D721Med (cell line): ENCODE results near the gene NBAS.

Experiments used
- DNase-seq: peaks from one replicate; pipeline ENCODE4 v3.0.0; 2011; ENCODE audit warnings: low spot score; ENCODE audit not compliant: insufficient read length
- FAIRE-seq: peaks from 2 replicates; lab custom pipeline; 2011; peaks lifted over from hg19 to GRCh38; lab: Jason Lieb, UNC
- TF ChIP-seq, protein P1 (sequence below): IDR thresholded peaks from 2 replicates; pipeline ENCODE4 v1.5.1; 2012; ENCODE audit warnings: mild to moderate bottlenecking, control low read depth; ENCODE audit not compliant: insufficient read depth; ENCODE audit errors: missing control alignments

Gene NBAS

DNA sequence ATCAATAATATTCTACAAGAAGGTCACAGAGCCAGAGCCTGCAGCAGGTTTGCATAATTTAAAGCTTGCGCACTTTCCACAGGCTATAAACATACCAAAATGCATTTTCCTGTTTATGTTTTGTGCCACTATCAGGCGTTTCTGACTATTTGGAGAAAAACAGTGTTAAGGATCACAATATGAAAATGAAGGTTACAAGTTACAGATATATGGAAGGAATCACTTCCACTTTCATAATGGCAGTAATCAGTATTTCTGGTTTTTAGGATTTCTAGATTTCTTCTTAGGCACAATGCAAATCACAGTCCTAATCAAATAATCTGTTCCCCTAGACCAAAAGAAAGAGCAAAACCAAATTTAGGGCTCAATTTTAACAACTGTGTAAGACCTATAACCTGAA, 279.5 kb downstream of the NBAS start:
- DNase-seq, result no peak
- FAIRE-seq, result no peak
- TF ChIP-seq, protein P1, sequence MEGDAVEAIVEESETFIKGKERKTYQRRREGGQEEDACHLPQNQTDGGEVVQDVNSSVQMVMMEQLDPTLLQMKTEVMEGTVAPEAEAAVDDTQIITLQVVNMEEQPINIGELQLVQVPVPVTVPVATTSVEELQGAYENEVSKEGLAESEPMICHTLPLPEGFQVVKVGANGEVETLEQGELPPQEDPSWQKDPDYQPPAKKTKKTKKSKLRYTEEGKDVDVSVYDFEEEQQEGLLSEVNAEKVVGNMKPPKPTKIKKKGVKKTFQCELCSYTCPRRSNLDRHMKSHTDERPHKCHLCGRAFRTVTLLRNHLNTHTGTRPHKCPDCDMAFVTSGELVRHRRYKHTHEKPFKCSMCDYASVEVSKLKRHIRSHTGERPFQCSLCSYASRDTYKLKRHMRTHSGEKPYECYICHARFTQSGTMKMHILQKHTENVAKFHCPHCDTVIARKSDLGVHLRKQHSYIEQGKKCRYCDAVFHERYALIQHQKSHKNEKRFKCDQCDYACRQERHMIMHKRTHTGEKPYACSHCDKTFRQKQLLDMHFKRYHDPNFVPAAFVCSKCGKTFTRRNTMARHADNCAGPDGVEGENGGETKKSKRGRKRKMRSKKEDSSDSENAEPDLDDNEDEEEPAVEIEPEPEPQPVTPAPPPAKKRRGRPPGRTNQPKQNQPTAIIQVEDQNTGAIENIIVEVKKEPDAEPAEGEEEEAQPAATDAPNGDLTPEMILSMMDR, result no peak

DNA sequence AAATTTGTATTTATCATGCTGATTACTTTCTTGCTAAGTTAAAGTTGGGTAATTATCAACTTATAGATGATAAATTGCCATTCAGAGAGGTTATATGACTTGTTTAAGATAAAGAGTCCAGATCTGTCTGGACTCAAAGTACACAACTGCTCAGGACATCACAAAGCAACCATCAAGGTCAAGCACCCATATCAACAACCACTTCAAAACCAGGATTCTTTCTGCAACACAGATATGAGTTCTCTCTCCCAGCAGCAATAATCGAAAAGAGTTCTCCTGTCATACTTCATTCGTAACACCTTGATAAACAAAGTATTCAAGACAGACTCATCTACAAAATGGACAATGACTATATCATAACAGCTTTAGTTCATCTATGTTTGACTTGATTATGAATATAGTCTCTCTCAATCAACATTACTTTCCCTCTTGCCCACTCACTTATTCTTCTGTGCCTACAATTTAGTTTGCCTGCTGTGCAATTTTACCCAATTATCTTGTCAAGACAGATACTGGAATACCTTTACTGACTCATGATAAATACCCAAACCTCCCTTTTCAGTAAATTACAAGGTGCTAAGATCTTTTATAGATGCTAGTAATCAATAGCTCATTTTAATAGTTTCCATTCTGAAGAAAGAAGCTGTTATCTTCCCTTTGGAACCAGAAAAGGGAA, 281.8 kb downstream of the NBAS start:
- TF ChIP-seq, protein P1, result no peak
- no peak for DNase-seq

DNA sequence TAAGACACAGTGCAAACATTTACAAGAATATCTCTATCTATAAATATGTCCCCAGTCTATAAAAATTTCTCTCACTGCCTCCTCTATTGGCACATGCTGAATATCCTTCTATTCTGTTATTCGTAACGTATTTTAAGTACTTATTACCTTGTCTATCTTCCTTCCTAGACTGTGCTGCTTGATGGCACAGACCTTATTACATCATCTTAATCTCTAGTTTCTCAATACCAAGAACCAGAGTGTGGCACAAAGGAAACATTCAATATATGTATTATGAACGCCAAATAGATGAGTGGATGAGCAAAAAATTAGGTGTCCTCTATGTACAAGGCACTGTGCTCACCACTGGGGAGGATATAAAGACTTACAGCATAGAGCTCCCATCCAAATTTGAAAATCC, 282.8 kb downstream of the NBAS start:
- DNase-seq (no peak), FAIRE-seq (no peak)
- TF ChIP-seq, protein P1, result no peak

More for the DNA sequence above, 281.8 kb downstream of the NBAS start:
- no peak for FAIRE-seq

DNA sequence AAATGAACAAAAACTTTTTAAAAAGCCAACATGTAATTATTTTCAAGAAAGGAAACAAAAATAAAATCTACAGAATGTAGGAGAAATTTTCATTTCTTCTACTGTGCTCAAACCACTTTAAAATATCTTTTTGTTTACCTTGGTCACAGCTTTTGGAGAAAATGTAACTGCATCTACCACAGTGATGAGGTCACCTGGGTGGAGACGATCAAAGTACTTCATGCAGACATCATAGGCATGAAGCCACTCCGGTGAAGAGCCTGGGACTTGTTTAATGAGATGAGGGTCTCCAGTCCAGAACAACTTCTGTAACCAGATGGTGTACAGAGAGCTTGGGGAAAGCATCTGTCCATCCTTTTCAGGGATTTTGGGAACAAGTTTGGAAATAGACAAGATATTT, 285.8 kb downstream of the NBAS start:
- TF ChIP-seq, protein P1, result no peak
- FAIRE-seq (no peak), DNase-seq (no peak)

DNA sequence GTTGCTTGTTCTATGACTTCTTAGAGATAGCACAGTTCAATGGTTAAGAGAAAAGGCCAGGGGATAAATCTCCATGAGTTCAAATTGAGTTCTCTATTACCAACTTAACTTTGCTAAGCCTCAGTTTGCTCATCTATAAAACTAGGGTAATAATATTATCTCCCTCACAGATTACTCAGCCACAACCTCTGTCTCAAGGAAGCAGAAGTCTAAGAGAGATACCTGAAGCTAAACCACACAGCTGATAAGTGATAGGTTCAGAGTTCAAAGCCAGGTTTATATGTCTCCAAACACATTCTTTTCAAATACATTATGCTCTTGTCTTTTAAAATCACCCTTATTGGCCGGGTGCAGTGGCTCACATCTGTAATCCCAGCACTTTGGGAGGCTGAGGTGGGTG, 287.7 kb downstream of the NBAS start:
- DNase-seq, result no peak
- FAIRE-seq, result no peak
- TF ChIP-seq, protein P1, result no peak

DNA sequence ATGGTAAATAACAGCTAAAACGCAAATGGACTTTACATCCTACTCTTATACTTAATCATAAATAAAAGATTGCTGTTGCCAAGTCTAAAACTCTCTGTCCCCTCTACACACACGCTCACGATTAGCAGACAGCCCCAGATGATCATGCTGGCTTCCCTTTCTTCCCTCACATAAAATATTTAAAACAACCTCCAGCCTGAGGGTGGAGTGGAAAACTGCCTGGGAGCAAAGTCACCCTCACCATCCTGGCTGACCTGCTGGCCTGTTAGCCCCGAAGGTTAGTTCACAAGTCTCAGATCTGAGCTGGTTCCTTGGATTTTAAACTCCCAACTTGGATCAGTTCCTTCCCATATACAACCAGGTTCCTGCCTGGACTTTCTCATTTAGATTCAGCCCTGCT, 288.2 kb downstream of the NBAS start:
- DNase-seq (no peak), FAIRE-seq (no peak)
- TF ChIP-seq, protein P1, result no peak

DNA sequence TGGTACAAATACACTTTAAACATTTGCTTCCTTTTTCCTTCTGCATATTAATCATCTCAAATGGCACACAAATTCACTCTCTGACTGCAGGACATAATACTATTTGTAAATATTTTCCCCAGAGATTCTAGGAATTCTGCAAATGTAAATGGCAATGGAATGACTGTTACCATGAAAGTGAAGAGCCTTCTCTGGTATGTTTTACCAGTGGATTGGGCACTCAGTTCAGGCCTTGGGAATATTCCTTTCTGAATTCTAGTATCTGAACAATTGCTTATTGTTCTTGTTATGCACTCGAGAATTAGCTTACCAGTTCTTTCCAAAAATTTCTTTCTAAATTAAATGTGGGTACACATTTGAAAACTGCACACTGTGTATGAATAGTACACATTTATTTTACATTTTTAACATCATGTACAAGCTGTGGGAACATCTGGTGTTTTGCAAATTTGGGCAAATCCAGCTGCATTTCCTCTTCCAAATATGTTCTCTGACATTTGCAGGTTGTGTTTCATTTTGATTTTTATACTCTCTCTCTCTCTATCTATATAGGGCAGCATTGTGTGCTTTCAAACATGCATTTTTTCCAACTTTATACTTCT, 289.1 kb downstream of the NBAS start:
- TF ChIP-seq, protein P1, result no peak
- FAIRE-seq, result no peak
- no peak for DNase-seq
